ENCODE results near the gene TAAR9. TPM values are rescaled to one million over a fixed set of nuclear protein-coding genes. Genes with fewer than 3 reads are reported as not detected.
"Not testable (repeated sequence)": the region's sequence is repeated elsewhere in the genome, so short reads cannot be mapped to it uniquely, and the experiment has no call there.

Gene TAAR9
- total RNA-seq, 2 experiments from 2014 or later = not detected

DNA sequence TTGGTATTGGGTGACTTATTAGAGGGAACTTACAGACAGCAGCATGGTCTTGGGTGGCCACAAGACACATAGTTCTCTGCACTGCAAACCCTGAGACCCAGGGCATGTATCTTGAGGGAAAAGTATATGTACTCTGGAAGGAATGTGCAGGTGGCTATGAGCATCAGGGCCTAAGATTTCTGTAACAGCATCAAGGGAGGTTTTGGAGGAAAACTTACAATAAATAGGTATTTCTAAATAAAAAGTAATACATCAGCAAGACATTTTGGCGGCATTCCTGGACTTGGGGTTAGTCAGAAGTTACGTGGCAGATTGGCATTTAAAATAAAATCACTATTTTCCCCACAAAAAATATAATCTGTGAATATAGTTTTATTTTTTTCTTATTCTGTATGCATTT is 17.1 kb upstream of the TAAR9 start:
- intact Hi-C loops (cut with DNase I, micrococcal nuclease) = no loop called here
- ATAC-seq (no peak), DNase-seq (no peak)
- H3K4me3 Mint-ChIP-seq = no peak overlapping the region
- ChIA-PET CTCF (interaction anchor here (1.5 kb wide), 1 partner anchor 9 kb away, joined by 5 read pairs; no protein-coding TSS in a partner anchor), POLR2A (no interaction called here)
- H3K36me3 Mint-ChIP-seq (ENCODE audit: low read depth) = no peaks in the 10 kb centered on the region
- H3K9me3 Mint-ChIP-seq (ENCODE audit: low read depth) = no peaks in the 10 kb centered on the region
- H3K27me3 Mint-ChIP-seq = peaks cover 8% of the 10 kb centered on the region
- H3K4me1 Mint-ChIP-seq = no peaks in the 10 kb centered on the region
- no peak overlapping the region for H3K27ac Mint-ChIP-seq

DNA sequence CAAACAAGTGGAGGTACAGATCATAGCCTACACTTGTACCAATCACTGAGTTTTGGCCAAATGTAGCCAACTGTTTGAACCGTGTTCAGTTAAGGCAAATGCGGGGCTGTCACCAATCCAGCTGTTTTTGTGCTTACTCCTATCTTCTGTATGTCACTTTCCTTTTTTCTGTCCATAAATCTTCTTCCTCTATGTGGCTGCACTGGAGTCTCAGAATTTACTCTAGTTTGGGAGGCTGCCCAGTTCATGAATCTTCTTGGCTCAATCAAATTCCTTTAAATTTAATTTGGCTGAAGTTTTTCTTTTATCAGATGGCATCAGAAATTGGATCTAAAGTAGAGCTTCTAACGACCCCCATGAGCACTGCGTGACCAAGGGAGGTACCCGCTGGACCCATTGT is 13.4 kb upstream of the TAAR9 start:
- no peak for ATAC-seq

DNA sequence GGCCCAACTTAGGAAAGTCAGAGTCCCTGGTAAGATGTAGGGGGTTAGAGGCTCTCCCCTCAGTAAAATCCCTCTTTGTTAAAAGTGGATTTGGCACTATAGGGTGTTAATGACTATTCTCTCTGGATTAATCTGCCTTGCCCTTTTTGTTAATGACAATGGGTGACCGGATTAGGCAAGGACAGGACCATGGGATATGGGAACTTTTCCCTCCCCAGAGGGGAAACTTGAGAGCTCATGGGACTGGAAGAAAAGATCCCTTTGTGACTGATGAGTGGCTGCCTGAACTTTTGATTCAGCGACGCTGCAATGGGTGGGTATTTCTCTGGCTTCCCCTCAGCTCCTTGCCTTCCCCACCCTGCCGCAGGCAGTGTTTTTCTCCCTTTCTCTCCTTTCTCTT is 12.2 kb upstream of the TAAR9 start:
- ATAC-seq = no peak

More for the DNA sequence above, 13.4 kb upstream of the TAAR9 start:
- CTCF ChIA-PET = interaction anchor here (0.5 to 1.5 kb wide), 2 partner anchors 9 to 437 kb away, joined by 3 read pairs; no protein-coding TSS in a partner anchor
- Mint-ChIP-seq H3K4me1 (no peaks in the 10 kb centered on the region), H3K27me3 (peaks cover 10% of the 10 kb centered on the region), H3K9me3 (ENCODE audit: low read depth) (no peaks in the 10 kb centered on the region), H3K36me3 (ENCODE audit: low read depth) (no peaks in the 10 kb centered on the region), H3K27ac (no peak overlapping the region), H3K4me3 (no peak overlapping the region)
- intact Hi-C loops (cut with DNase I, micrococcal nuclease) = no loop called here
- DNase-seq = no peak
- POLR2A ChIA-PET = no interaction called here

DNA sequence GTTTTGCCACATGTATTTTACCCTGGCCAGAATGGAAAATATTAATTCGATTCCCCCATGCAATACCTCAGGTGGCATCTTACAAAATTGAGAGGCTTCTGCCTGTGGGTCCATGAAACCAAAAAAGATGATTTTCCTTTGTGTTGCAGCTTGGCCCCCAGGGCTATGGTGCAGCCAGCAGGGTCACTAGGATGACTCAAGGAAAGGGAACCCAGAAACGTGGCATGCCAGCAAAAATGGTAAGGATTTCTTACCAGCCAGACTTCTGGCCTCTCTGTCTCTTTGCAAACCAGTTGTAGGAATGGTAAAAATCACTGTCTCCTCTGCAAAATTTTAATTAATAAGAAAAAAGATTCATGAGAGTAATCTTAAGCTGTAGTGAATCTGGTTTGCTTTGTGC is 11.6 kb upstream of the TAAR9 start:
- no peak for DNase-seq
- Mint-ChIP-seq H3K9me3 (ENCODE audit: low read depth) (no peaks in the 10 kb centered on the region), H3K27me3 (peaks cover 12% of the 10 kb centered on the region), H3K27ac (no peak overlapping the region), H3K36me3 (ENCODE audit: low read depth) (no peaks in the 10 kb centered on the region), H3K4me1 (no peaks in the 10 kb centered on the region), H3K4me3 (no peak overlapping the region)
- ATAC-seq = no peak
- intact Hi-C loops (cut with DNase I, micrococcal nuclease) = no loop called here
- ChIA-PET POLR2A (no interaction called here), CTCF (interaction anchor here (0.7 to 2.3 kb wide), 4 partner anchors 9 to 299 kb away, joined by 3 to 8 read pairs (median 5); partner anchors contain the start of gene STX7)

More for the DNA sequence above, 12.2 kb upstream of the TAAR9 start:
- Mint-ChIP-seq H3K4me3 (no peak overlapping the region), H3K4me1 (no peaks in the 10 kb centered on the region), H3K27ac (no peak overlapping the region), H3K27me3 (peaks cover 12% of the 10 kb centered on the region), H3K9me3 (ENCODE audit: low read depth) (no peaks in the 10 kb centered on the region), H3K36me3 (ENCODE audit: low read depth) (no peaks in the 10 kb centered on the region)
- intact Hi-C loops (cut with DNase I, micrococcal nuclease) = no loop called here
- ChIA-PET CTCF (interaction anchor here (0.7 to 2.3 kb wide), 4 partner anchors 9 to 299 kb away, joined by 3 to 8 read pairs (median 5); partner anchors contain the start of gene STX7), POLR2A (no interaction called here)
- no peak for DNase-seq

GRCh38 chr6:132527791-132528190 is 10.3 kb upstream of the TAAR9 start:
- intact Hi-C loops (cut with DNase I, micrococcal nuclease) = no loop called here

GRCh38 chr6:132530293-132530974 is 7.6 kb upstream of the TAAR9 start:
- POLR2A ChIA-PET = no interaction called here
- peak; percentile 82 for DNase-seq
- intact Hi-C loops (cut with DNase I, micrococcal nuclease) = loop anchor here (1.0 to 10.0 kb wide), 10 partner anchors 132 to 1386 kb away; partner anchors contain the start of genes RPS12 (in 1 of the 2) and SLC18B1 (in 1 of the 2)
- CTCF ChIA-PET = interaction anchor here (0.6 to 2.2 kb wide), 16 partner anchors 9 to 299 kb away, joined by 3 to 13 read pairs (median 4); partner anchors contain the start of gene STX7
- no peaks in the 10 kb centered on the region for H3K36me3 Mint-ChIP-seq (ENCODE audit: low read depth)
- no peak overlapping the region for H3K27ac Mint-ChIP-seq
- peak; percentile 57 for ATAC-seq
- no peaks in the 10 kb centered on the region for H3K4me1 Mint-ChIP-seq
- H3K4me3 Mint-ChIP-seq = no peak overlapping the region
- H3K9me3 Mint-ChIP-seq (ENCODE audit: low read depth) = no peaks in the 10 kb centered on the region
- peaks cover 6% of the 10 kb centered on the region for H3K27me3 Mint-ChIP-seq

More at GRCh38 chr6:132527791-132528190, 10.3 kb upstream of the TAAR9 start:
- no peak overlapping the region for H3K4me3 Mint-ChIP-seq
- no peak overlapping the region for H3K27ac Mint-ChIP-seq
- DNase-seq (no peak), ATAC-seq (no peak)
- H3K27me3 Mint-ChIP-seq = peaks cover 12% of the 10 kb centered on the region
- ChIA-PET CTCF (interaction anchor here (0.8 to 1.2 kb wide), 3 partner anchors 9 to 237 kb away, joined by 3 to 5 read pairs (median 3); no protein-coding TSS in a partner anchor), POLR2A (no interaction called here)
- no peaks in the 10 kb centered on the region for H3K4me1 Mint-ChIP-seq
- H3K36me3 Mint-ChIP-seq (ENCODE audit: low read depth) = no peaks in the 10 kb centered on the region
- no peaks in the 10 kb centered on the region for H3K9me3 Mint-ChIP-seq (ENCODE audit: low read depth)

DNA sequence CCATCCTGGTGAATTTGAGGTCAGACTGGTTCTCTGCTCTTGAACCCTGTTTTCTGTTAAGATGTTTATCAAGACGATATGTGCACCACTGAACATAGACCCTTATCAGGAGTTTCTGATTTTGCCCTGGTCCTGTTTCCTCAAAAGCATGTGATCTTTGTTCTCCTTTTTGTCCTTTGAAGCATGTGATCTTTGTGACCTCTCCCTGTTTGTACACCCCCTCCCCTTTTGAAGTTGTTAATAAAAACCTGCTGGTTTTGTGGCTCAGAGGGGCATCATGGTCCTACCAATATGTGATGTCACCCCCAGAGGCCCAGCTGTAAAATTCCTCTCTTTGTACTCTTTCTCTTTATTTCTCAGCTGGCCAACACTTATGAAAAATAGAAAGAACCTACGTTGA is 3.5 kb upstream of the TAAR9 start:
- ATAC-seq; H3K4me1 Mint-ChIP-seq; H3K36me3 Mint-ChIP-seq (ENCODE audit: low read depth); DNase-seq; H3K4me3 Mint-ChIP-seq; POLR2A ChIA-PET; H3K9me3 Mint-ChIP-seq (ENCODE audit: low read depth); H3K27ac Mint-ChIP-seq; CTCF ChIA-PET: not testable (repeated sequence)
- H3K27me3 Mint-ChIP-seq = peaks cover 14% of the 10 kb centered on the region
- intact Hi-C loops (cut with DNase I, micrococcal nuclease) = loop anchor here (5.0 to 10.0 kb wide), 6 partner anchors 128 to 1018 kb away; partner anchors contain the start of genes RPS12 (in 1 of the 2) and SLC18B1 (in 1 of the 2)

DNA sequence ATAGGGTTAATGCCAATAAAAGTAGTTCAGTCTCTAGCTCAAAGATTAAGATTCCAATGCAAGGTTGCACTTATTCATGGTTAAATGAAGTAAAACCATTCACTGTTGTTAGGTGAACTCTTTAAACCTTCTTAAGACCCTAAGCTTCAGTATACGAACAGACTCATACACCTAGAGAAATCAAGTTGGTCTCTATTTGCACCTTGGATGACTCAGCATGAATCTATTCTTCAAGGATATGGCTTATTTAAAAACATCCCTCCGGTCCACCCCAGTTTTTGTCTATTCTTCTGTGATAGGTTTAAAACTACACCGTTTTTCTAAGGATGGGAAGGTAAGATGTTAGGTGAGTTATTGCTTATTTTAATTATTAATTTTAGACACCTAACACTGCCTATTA is 932 bp upstream of the TAAR9 start:
- POLR2A ChIA-PET = no interaction called here
- Mint-ChIP-seq H3K27me3 (peaks cover 18% of the 10 kb centered on the region), H3K4me3 (no peak overlapping the region), H3K36me3 (ENCODE audit: low read depth) (no peaks in the 10 kb centered on the region), H3K9me3 (ENCODE audit: low read depth) (no peaks in the 10 kb centered on the region), H3K4me1 (no peaks in the 10 kb centered on the region), H3K27ac (no peak overlapping the region)
- no peak for ATAC-seq
- intact Hi-C loops (cut with DNase I, micrococcal nuclease) = loop anchor here in 1 of 2 experiments (10.0 kb wide), 1 partner anchor 128 kb away; no protein-coding TSS in a partner anchor
- no peak for DNase-seq
- CTCF ChIA-PET = interaction anchor here (0.6 kb wide), 2 partner anchors 978 to 1548 kb away, joined by 3 read pairs; no protein-coding TSS in a partner anchor

- intact Hi-C loops (cut with DNase I, micrococcal nuclease) = no loop called here
- H3K4me1 Mint-ChIP-seq = no peaks in the 10 kb centered on the region
- H3K9me3 Mint-ChIP-seq (ENCODE audit: low read depth) = no peaks in the 10 kb centered on the region
- DNase-seq (no peak), ATAC-seq (no peak)
- CTCF ChIA-PET = no interaction called here
- no peak overlapping the region for H3K4me3 Mint-ChIP-seq
- no peak overlapping the region for H3K27ac Mint-ChIP-seq
- H3K36me3 Mint-ChIP-seq (ENCODE audit: low read depth) = no peaks in the 10 kb centered on the region
- H3K27me3 Mint-ChIP-seq = peaks cover 12% of the 10 kb centered on the region
- POLR2A ChIA-PET = interaction anchor here (0.7 kb wide), 1 partner anchor 51 kb away, joined by 3 read pairs; no protein-coding TSS in a partner anchor
Observed at GRCh38 chr6:132544826-132545225, 6.7 kb downstream of the TAAR9 start.

DNA sequence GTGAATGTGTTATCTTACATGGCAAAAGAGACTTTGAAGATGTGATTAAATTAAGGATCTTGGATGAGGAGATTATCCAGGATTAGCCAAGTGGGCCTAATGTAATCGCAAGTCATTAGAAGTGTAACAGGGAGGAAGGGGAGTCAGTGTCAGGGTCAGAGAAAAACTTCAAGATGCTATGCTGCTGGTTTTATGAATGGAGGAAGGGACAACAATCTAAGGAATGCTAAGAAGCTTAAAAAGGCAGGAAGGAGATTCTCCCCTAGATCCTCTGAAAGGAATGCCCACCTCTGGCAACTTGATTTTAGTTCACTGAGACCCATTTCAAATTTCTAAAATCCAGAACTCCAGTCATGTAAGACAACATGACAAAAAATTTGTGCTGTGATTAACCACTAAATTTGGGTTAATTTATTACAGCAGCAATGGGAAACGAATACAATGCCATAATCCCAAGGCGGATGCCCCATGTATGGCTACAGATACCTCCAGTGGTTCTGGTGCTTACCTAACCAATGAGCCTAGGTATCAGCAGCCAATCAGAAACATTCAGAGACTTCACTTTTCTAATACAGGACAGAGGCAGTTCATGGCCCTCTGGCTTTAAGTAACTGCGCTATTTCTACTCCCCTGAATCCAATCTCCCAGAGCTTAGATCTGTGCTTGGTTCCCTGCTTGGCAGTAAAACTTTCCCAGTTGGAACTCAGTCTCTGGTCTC is 10.8 kb downstream of the TAAR9 start:
- Mint-ChIP-seq H3K4me3 (no peak overlapping the region), H3K9me3 (ENCODE audit: low read depth) (no peaks in the 10 kb centered on the region), H3K27me3 (peaks cover 16% of the 10 kb centered on the region), H3K36me3 (ENCODE audit: low read depth) (no peaks in the 10 kb centered on the region), H3K27ac (no peak overlapping the region), H3K4me1 (no peaks in the 10 kb centered on the region)
- intact Hi-C loops (cut with DNase I, micrococcal nuclease) = no loop called here
- DNase-seq = no peak
- CTCF ChIA-PET = interaction anchor here (0.7 kb wide), 1 partner anchor 67 kb away, joined by 3 read pairs; no protein-coding TSS in a partner anchor
- no peak for ATAC-seq
- POLR2A ChIA-PET = no interaction called here

GRCh38 chr6:132551214-132551613 is 13.1 kb downstream of the TAAR9 start:
- no peak for DNase-seq
- no peak for ATAC-seq
- no peaks in the 10 kb centered on the region for H3K36me3 Mint-ChIP-seq (ENCODE audit: low read depth)
- ChIA-PET POLR2A (no interaction called here), CTCF (interaction anchor here (0.6 kb wide), 1 partner anchor 418 kb away, joined by 3 read pairs; no protein-coding TSS in a partner anchor)
- peaks cover 21% of the 10 kb centered on the region for H3K27me3 Mint-ChIP-seq
- no peaks in the 10 kb centered on the region for H3K9me3 Mint-ChIP-seq (ENCODE audit: low read depth)
- H3K4me3 Mint-ChIP-seq = no peak overlapping the region
- intact Hi-C loops (cut with DNase I, micrococcal nuclease) = no loop called here
- H3K27ac Mint-ChIP-seq = no peak overlapping the region
- no peaks in the 10 kb centered on the region for H3K4me1 Mint-ChIP-seq

Data from activated CD4-positive, alpha-beta T cell treated with anti-CD3 and anti-CD28 coated beads for 36 hours (primary cell).